ENCODE measurements around the gene SDHA. TPM values are rescaled to one million over a fixed set of nuclear protein-coding genes. Genes with fewer than 3 reads are reported as not detected.

SDHA gene
- polyA plus RNA-seq, 1 donor (not counting 4 experiments of a cell fraction or from before 2014, with no cell fraction given) = 178 TPM

DNA sequence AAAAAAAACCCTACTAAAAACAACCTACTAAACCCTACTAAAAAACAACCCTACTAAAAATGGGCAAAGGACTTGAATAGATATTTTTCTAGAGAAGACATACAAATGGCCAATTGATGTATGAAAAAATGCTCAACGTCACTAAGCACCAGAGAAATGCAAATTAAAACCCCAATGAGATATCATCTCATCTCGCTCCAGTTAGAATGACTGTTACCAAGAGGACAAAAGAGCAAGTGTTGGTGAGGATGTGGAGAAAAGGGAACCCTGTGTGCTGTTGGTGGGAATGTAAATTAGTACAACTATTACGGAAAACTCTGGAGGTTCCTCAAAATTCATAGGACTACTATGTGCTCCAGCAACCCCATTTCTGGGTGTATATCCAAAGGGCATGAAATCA lies 10.8 kb downstream of the SDHA start:
- TF ChIP-seq, protein P1, sequence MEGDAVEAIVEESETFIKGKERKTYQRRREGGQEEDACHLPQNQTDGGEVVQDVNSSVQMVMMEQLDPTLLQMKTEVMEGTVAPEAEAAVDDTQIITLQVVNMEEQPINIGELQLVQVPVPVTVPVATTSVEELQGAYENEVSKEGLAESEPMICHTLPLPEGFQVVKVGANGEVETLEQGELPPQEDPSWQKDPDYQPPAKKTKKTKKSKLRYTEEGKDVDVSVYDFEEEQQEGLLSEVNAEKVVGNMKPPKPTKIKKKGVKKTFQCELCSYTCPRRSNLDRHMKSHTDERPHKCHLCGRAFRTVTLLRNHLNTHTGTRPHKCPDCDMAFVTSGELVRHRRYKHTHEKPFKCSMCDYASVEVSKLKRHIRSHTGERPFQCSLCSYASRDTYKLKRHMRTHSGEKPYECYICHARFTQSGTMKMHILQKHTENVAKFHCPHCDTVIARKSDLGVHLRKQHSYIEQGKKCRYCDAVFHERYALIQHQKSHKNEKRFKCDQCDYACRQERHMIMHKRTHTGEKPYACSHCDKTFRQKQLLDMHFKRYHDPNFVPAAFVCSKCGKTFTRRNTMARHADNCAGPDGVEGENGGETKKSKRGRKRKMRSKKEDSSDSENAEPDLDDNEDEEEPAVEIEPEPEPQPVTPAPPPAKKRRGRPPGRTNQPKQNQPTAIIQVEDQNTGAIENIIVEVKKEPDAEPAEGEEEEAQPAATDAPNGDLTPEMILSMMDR (optimal IDR thresholded peaks at IDR 0.05 in 1 of 3, IDR thresholded peaks at IDR 0.05 in 1 of 3, conservative IDR thresholded peaks at IDR 0.05 in 1 of 3; ENCODE audit: extremely low read depth in 1 of 3, insufficient read depth in 2 of 3, low read length in 3 of 3) = no peak
- TF ChIP-seq EZH2 (IDR thresholded peaks at IDR 0.05; ENCODE audit: low read length) = no peak
- no peak overlapping the region for H3K9ac ChIP-seq (ENCODE audit: control insufficient read depth, extremely low read depth, insufficient read depth, low read length)
- H2AFZ ChIP-seq (ENCODE audit: control insufficient read depth, low read length) = no peak overlapping the region
- H3K27me3 ChIP-seq (ENCODE audit: control insufficient read depth, extremely low read depth, insufficient read depth, low read length) = no peaks in the 10 kb centered on the region
- no peaks in the 10 kb centered on the region for H3K4me1 ChIP-seq (ENCODE audit: control insufficient read depth, extremely low read depth, insufficient read depth, low read length)
- H3K36me3 ChIP-seq (ENCODE audit: control insufficient read depth in 2 of 2, extremely low read depth in 1 of 2, insufficient read depth in 2 of 2, low read length in 2 of 2) = peaks cover 28 to 39% of the 10 kb centered on the region in 2 experiments
- H3K4me3 ChIP-seq (ENCODE audit: control insufficient read depth in 2 of 3, extremely low read depth in 1 of 3, insufficient read depth in 2 of 3, low read depth in 1 of 3, low read length in 3 of 3) = no peak overlapping the region
- no peaks in the 10 kb centered on the region for H3K9me3 ChIP-seq (ENCODE audit: control insufficient read depth, low read depth, low read length)
- H4K20me1 ChIP-seq (ENCODE audit: control insufficient read depth, extremely low read depth, insufficient read depth, low read length) = no peaks in the 10 kb centered on the region
- H3K9me1 ChIP-seq (ENCODE audit: control insufficient read depth, extremely low read depth, insufficient read depth, low read length) = no peaks in the 10 kb centered on the region
- DNase-seq (ENCODE audit: low read depth, low spot score) (no peak), FAIRE-seq (no peak)
- peaks cover 26% of the 10 kb centered on the region for H3K79me2 ChIP-seq (ENCODE audit: control insufficient read depth, insufficient read depth, low read length)
- no peak overlapping the region for H3K4me2 ChIP-seq (ENCODE audit: control insufficient read depth, extremely low read depth, insufficient read depth, low read depth, low read length)
- dilution Hi-C loops (cut with MboI; ENCODE audit: extremely low pct_ligation_motif_present, low sequenced_read_pairs) = no loop called here
- no peak overlapping the region for H3K27ac ChIP-seq (ENCODE audit: control insufficient read depth, insufficient read depth, low read length)

DNA sequence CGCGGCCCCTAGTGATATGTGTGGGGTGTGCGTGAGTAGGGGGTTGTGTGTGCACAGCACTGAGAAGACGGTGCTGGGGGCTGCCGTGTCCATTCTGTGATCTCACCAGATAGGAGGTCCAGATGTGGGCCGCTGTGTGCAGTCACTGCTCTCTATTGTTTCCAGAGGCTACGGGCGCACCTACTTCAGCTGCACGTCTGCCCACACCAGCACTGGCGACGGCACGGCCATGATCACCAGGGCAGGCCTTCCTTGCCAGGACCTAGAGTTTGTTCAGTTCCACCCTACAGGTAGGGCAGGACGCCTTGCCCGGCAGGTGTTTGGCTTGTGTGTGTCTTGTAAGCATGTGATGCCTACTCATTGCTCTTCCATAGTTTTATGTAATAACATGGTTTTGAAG lies 12.6 kb downstream of the SDHA start:
- Histone ChIP-seq H3K79me2 (ENCODE audit: control insufficient read depth, insufficient read depth, low read length) (peaks cover 12% of the 10 kb centered on the region), H2AFZ (ENCODE audit: control insufficient read depth, low read length) (no peak overlapping the region), H3K4me3 (ENCODE audit: control insufficient read depth in 2 of 3, extremely low read depth in 1 of 3, insufficient read depth in 2 of 3, low read depth in 1 of 3, low read length in 3 of 3) (no peak overlapping the region), H3K36me3 (ENCODE audit: control insufficient read depth in 2 of 2, extremely low read depth in 1 of 2, insufficient read depth in 2 of 2, low read length in 2 of 2) (peaks cover 30 to 37% of the 10 kb centered on the region in 2 experiments), H4K20me1 (ENCODE audit: control insufficient read depth, extremely low read depth, insufficient read depth, low read length) (no peaks in the 10 kb centered on the region), H3K27ac (ENCODE audit: control insufficient read depth, insufficient read depth, low read length) (no peak overlapping the region), H3K4me1 (ENCODE audit: control insufficient read depth, extremely low read depth, insufficient read depth, low read length) (no peaks in the 10 kb centered on the region), H3K4me2 (ENCODE audit: control insufficient read depth, extremely low read depth, insufficient read depth, low read depth, low read length) (no peak overlapping the region), H3K9me1 (ENCODE audit: control insufficient read depth, extremely low read depth, insufficient read depth, low read length) (no peaks in the 10 kb centered on the region), H3K27me3 (ENCODE audit: control insufficient read depth, extremely low read depth, insufficient read depth, low read length) (no peaks in the 10 kb centered on the region), H3K9me3 (ENCODE audit: control insufficient read depth, low read depth, low read length) (no peaks in the 10 kb centered on the region), H3K9ac (ENCODE audit: control insufficient read depth, extremely low read depth, insufficient read depth, low read length) (no peak overlapping the region)
- DNase-seq (ENCODE audit: low read depth, low spot score) (no peak), FAIRE-seq (no peak)
- TF ChIP-seq, protein P1 (optimal IDR thresholded peaks at IDR 0.05 in 1 of 3, IDR thresholded peaks at IDR 0.05 in 1 of 3, conservative IDR thresholded peaks at IDR 0.05 in 1 of 3; ENCODE audit: extremely low read depth in 1 of 3, insufficient read depth in 2 of 3, low read length in 3 of 3) = no peak
- no peak for TF ChIP-seq EZH2 (IDR thresholded peaks at IDR 0.05; ENCODE audit: low read length)
- dilution Hi-C loops (cut with MboI; ENCODE audit: extremely low pct_ligation_motif_present, low sequenced_read_pairs) = no loop called here
